Fibroblast of peridontal ligament (primary cell): Measurements from ENCODE around the gene POU2F3.

Experiments used
- DNase-seq: peaks from one replicate; pipeline ENCODE4 v3.0.0-alpha.2; 2010; ENCODE audit errors: extremely low read depth

The POU2F3 gene

DNA sequence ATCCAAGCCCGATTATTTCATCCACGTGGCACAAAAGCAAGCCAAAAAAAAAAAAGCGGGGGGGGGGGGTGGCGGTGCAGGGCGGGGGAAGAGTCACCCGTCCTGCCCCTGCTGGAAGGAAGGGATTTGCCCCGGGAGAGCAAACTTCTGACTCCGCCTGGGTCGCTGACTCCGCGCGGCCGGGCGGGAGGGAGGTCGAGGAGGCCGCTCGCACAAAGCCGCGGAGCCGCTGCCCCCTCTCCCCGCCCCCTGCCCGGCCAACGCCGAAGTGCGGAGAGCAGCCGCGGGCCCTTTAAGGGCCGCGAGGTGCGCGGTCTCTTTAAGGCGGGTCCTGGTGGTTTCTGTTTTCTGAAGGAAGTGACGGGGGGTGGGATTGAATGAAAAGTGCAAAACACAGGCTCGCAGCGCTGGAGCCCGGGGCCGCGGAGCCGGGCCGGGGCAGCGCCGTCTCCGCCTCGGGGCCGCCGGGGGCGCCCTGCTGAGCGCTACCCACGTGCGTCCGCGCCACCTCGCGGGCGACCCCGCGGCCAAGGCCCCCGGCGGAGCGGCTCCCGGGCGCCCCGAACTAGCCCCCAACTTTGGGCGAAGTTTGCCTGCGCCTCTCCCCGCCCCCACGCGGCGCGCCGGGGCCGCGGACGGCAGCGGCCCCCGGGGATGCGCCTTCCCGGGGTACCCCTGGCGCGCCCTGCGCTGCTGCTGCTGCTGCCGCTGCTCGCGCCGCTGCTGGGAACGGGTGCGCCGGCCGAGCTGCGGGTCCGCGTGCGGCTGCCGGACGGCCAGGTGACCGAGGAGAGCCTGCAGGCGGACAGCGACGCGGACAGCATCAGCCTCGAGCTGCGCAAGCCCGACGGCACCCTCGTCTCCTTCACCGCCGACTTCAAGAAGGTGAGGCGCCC is 29.1 kb upstream of the POU2F3 start, which contains the start of gene OAF:
OAF (plus strand) TSS at position 407 of the 896 bp plus-strand sequence; CDS start at position 655, 248 bp downstream.
- peak; percentile 83 for DNase-seq

DNA sequence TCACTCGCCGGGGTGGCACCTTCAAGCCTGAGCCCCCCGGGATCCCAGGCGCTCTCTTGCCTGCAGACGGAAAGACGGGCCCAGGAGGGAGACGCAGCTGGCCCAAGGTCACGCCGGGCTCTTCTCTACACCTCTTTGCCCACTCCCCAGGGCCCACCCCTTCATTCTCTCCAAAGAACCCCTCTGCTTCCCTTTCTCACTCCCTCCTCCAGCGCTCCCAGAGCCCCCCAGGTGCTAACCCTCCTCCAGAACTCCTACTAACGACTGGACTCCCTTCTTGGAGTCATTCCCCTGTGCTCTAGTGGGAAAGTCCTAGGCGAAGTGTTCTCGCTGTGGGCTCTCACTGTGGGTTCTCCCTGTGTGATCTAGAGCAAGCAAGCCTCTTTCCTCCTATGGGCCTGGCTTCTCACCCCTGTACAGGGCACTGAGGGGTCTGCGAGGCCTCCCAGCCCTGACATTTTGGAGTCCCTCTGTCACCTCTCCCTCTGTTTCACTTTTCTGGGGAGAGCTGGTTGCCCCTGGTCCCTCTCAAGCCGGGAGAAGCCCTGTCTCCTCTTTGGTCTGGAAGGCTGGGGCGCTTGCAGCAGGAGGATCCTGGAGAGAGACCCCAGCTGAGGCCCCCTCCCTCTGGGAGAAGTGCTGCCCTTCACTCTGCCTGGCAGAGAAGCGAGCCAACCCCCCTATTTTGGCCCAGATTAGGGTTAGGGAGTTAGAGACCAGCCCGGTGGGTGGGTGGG is 28.2 kb upstream of the POU2F3 start:
- no peak for DNase-seq

DNA sequence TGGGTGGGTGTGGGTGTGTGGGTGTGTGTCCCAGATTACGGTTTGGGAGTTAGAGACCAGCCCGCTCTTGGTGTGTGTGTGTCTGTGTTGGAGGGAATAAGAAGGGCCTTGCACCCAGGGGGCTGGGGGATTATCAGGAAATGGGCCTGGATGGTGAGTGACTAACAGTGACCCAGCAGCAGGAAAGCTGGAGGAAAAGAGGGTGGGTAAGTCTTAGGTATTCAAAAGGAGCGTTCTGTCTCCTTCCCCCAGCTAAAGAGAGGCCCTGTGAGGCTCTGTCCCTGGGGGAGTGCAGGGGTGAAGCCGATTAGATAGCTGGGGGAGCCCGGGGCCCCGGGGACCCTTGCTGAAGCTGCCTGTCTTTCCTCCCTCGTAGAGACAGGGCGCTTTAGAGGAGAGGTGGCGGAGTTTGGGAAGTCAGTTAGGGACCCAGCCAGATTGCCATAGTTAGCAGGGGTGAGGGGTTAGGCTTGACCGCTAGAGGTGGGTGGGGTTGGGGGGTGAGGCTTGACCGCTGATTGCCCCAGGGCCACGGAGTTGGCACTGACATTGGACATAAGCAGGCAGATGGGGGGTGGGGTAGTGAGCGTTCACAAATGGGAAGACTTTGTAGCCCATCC is 27.6 kb upstream of the POU2F3 start:
- no peak for DNase-seq

DNA sequence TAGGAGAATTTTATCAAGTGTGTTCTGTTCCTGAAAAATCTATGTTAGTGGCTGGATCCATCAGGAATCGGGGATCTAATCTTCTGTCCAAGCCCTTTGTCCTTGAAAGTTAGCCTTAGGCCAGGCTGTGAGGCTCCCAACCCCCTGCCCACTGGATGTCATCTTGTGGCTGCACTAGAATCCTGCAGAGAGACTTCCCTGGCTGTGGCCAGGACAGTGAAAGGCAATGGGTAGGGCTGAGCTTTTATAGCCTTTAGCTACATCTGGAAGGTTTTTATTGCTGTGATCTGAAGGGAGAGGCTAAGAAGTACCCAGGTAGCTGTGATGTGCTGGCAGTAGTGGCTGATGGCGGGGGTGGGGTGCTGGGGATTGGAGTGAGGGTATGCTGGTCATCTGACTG is 27.0 kb upstream of the POU2F3 start:
- no peak for DNase-seq

DNA sequence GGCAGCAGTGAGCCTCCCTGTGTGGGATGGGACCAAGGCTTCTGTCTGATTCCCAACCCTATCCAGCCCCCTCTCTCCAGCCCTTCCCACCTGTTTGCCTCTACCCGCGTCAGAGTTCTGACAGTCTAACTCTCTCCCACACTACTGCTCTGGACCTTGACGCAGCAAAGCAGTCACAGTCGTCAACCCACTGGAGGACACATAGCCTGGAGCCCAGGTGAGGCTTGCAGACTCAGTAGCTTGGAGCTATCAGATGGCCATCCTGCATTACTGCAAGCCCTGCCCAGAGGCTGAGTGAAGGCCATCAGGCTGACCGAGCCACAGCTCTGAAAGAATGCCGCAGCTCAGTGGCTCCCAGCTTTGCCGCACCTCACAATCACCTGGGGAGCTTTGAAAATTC is 25.4 kb upstream of the POU2F3 start:
- DNase-seq = no peak

DNA sequence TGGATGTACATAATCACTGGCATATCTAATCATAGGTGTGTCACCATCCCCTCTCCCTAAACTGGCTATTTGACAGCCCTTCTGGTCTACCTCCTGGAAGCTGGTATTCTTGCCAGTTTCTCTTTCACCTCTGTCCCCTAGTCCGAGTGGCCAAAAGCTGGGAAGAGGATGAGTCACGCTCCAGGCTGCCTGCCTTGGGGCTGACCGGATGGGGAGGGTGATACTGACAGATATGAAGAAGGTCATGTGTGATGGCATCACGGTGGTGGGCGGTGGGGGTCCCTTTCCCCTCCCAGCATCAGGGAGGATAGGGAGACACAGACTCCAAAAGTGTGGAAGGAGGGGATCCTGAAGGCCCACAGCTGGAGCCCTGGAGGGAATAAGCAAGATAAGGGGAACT is 24.3 kb upstream of the POU2F3 start:
- DNase-seq = peak; percentile 53

DNA sequence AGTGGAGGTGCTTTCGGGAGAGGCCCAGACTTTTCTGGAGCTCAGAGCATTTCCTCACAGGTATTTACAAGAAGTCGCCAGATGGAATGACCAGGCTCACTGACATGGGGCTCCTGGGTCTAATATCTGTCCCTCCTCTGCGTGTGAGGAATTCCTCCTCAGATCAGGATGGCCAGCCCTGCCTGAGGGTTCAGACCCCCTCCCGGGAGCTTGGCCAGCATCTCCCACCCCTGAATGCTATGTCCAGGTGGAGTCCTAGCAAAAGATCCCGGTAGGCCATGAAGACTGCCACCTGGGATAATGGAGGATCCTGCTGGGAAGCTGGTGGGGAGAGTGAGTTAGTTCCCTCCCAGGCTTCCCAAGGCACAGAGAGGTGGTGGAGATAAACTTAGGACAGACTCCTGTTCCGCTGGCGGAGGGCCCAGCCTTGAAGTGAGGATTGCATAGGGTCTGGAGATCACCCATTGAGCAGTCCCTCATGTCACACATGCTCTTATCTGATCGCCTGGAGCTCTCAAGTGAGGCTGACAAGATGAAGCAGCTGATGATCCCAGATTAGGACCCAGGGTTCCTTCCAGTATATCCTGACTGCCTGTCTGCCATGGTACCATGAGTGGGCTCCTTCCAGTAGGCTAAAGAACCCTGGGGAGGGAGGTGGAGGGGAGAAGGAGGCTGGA is 23.4 kb upstream of the POU2F3 start:
- no peak for DNase-seq

DNA sequence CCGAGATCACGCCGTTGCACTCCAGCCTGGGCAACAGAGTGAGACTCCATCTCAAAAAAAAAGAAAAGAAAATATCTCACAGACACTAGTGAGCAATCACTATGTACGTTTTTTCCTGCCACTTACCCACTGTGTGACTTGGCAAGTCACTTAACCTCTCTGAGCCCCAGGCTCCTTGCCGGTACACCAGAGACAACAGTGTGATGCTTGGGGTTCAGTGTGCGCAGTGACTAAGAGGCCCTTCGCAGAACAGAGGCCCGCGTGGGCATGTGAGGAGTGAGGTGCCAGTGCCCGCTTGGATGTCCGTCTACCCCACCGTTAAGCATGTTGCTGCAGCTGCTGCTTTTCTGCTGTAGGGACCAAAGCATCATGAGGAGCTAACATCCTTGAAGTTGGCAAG is 22.4 kb upstream of the POU2F3 start:
- DNase-seq = no peak

DNA sequence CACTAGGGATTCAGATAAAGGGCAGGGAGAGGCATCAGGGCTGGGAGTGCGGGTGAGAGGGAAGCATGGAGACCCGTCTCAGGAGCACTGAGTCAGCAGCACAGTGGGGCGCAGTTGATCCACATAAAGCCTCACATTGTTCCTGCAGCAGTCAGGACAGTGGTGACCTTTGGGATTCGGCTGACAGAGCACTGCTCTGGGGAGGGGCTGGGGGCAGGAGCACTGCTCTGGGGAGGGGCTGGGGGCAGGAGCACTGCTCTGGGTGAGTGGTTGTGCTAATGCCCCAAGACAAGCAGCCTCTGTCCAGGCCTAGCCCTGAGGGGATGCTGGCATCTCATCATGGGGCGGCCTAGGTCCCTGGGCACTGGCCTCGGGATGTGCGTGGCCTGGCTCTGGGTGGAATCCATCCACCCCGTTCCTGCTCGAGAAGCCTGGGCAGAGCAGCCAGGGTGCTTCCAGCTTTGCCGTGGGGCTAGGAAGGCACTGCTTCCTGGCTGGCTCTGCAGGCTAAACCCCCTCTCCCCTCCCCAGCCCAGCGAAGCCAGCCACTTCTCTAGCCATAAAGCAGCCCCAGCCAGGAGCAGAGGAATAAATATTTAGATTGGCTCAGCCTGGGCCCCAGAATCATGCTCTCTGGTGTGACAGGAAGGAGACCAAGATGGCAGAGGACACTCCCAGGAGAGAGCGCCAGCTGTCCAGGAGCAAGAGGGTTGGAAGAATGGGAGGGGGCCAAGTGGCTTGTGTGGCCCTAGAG is 21.8 kb upstream of the POU2F3 start:
- DNase-seq = no peak

DNA sequence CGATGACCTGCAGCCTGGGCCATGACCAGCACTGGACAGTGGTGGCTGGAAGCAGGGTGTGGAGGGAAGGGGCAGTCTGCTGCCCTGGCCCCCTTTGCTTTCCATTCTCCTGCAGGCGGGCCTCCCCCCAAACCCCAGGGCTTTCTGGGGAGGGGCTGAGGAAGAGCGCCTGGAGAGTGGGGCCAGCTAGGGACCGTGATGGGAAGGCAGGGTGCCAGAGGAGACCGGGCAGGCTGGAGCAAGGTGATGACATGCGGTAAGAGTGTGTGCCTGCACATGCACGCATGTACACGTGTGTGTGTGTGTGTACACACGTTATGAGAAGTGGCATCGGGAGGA is 21.3 kb upstream of the POU2F3 start:
- DNase-seq = no peak

DNA sequence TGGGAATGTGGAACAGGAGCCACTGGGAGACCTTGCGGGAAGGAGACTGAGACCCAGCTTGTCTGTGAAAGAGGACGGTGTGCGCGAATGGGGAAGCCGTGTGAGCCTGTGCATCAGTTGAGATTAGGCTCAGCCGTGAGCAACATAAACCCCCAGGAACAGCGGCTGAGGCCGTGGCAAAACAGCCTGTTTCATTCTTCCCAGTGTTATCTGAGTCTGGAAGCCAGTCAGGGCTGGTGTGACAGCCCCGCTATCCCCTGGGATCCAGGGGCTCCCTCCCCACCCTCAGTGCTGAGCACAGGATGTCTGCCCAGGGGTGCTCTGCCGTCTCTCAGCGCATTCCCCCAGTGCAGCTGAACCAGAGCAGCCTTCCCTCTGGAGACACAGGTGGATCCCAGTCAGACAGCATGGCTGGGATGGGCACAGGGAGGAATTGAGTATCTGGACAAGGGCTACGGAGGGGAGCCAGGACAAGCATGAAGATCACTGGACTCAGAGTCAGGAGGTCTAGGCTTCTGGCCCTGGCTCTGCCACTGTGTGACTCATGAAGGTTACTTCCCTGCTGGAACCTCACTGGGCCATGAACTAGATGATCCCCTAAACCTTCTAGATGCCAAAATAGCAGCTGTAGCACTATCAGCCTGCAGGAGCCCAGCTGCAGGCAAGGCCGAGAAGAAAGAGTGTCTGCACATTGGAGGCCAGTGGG is 20.6 kb upstream of the POU2F3 start:
- DNase-seq = no peak

DNA sequence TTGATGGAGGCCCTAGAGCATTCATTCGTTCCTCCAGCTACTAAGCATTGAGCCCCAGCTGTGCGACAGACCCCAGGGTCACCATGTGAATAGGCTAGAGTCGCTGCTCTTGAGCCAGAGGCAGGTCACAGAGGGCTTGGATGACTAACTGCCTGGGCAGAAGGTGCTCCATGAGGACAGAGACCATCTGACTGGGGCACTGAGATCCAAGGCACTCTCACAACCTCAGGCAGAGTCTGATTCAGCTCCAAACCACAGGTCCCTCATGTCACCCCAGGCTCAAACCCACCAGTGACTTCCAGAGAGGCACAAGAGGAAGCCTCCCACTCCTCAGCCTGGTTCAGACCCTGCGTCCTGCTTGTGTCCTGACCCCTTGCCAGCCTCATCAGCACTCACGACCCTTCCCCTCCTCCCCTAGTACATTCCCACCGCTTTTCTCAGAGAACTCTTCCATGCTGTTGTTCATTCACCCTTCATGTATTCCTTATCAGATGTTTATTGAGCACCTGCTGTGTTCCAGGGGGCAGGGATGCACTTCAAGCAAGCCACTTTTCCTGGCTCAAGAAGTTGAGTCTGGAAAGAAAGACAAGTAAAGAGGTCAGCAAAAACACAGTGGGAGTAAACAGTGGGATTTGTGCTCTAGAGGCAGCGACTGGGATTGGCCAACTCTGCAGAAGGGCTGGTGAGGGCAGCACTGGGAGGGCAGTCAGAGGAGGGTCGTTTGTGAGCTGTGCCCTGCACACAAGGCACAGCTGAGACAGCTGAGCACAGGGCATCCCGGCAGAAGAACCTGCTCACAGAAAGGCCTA is 19.8 kb upstream of the POU2F3 start:
- DNase-seq = no peak

DNA sequence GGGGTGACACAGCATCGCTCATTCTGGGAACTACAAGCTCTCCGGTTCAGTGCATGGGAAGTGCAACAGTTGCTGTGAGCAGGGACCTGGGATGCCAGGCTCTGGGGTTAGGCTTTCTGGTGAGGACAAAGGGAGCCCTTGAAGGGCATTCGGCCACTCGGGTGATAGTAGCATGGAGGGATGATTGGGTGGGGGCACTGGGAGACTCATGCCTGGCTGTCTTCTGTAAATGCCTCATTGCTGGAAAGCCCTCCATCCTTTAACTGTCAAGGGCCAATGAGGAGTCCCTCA is 19.2 kb upstream of the POU2F3 start:
- no peak for DNase-seq

DNA sequence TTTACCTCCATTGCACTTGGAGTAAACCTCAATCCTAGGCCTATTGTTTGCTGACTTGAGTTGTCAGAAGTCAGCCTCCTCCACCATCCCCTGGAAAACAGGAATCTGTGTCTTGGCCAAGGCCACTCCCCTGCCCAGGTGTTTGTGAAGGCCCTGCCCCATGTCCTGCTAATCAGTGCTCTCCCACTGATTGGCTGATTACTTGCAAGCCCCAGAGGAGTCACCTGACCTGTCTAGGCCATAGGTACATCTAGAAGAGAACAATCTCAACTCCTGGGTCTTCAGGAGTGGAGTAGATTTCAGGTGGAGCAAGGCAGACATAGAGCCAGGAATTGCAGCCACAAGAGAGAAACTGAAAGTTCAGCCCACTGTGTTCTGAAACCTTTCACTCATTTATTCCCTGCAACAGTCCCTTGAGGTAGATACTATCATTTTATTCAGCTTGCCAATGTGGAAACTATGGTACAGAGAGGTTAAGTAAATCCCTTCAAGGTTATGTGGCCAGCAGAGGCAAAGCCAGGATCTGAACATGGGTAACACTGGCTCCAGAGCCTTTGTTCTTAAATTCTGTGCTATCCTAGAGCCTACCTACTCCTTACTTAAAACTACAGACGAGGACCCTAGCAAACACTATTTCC is 18.7 kb upstream of the POU2F3 start:
- DNase-seq = no peak

DNA sequence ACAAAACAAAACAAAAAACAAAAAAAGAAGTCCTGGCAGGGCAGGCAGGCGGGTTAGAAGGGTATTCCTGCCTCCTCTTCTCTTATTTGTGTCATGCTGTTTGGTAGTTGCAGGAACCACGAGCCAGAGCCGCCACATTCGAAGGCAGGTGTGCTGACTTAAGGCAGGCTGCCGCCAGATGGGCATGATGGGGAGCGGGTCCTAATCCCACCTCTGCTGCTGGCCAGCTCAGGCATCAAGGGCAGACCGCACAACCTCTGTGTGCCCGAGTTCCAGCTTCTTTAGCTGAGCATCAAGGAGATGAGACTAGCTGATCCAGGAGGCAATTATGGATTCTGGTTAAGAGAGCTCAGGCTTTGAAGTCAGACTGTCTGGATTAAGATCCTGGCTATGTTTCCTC is 17.0 kb upstream of the POU2F3 start:
- no peak for DNase-seq

DNA sequence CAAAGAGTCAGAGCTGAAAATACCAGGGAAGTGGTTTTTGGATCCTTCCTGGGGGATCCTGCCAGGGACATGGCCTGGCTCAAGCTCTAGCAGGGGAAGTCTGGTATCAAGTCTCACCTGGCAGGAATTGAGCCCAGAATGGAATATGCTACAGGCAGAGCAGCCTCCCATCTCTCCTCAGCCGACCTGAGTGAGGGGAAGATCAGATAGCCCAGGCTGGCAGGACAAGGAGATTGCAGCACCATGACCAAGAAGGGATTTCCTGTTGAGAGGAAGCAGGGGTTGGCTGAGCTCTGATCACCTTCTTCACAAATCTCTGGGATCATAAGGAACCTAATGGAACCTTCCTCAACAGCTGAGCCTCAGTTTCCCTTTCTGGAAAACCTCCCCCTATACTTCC is 16.1 kb upstream of the POU2F3 start:
- DNase-seq = no peak

DNA sequence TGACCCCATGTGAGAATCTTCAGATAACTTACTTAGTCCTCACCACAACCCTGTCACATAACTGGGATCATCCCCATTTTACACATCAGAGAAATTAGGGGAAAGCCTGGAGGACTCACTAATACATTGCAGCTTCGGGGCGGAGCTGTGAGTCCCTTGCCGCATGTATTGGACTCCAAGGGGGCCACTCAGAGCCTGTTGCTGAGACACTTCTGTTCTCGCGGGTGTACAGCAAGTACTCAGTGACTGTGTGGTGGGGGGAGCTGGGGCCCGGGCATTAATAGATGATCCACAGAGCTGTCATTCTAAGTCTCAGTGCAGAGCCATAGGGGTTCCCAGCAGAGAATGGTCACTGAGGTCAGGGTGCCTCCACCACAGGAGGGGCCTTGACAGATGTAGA is 15.6 kb upstream of the POU2F3 start:
- no peak for DNase-seq

DNA sequence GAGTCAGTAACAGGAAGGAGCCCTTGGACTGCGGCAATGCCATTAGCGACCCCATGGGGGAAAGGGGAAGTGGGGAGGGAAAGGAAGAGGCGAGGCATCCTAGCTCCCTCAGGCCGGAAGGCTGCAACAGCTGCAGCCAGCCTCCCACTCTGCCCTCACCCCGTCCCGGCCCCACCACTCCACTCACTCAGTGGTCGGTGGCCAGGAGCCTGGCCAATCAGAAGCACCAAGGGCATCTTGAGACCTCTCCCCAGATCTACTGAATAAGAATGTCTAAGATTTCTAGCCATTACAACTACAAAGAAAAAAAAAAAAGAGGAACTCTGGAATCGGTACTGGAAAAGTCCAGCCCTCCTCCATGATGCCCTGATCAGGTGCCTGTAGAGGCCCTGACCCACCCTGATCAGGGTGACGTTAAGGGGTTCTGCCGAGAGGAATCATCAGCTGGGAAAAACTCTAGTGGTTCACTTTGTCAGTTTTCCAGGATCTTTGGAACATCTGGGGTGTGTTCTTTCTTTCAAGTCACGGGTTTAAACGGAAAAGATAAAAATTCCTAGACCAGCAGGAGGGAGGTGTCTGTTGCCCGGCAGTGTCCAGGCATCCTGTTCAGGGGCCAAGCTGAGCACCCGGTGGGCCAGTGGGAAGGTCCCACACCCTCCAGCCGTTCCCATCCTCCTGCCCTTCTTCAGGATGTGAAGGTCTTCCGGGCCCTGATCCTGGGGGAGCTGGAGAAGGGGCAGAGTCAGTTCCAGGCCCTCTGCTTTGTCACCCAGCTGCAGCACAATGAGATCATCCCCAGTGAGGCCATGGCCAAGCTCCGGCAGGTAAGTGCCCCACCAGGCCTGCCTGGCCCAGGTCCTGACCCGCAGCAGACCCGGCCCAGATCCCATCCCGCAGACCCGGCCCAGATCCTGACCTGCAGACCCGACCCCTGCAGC is 14.7 kb upstream of the POU2F3 start:
- DNase-seq = no peak

DNA sequence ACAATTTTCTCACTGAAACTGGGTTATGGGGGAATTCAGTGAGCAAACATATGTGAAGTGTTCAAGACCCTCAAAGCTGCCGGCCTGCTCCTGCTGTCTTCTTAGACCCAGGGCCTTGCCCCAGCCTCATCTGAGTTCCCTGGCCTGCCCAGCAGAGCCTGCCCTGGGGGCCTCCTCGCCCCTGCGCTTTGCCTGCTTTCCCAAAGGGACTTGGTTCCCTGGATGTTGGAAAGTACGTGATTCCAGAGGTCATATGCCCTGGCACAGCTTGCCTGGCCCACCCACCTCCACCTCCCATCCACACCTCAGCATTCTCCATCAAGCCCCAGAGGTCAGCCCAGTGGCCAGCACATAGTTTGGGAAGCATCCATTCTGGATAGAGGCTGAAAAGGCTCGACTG is 13.7 kb upstream of the POU2F3 start:
- no peak for DNase-seq
